Uterus (tissue), 4 donors: ENCODE measurements around the gene APOC3. TPM values are rescaled to one million over a fixed set of nuclear protein-coding genes. Genes with fewer than 3 reads are reported as not detected.

Source experiments
- DNase-seq, 2 donors: peaks; one replicate each; pipeline ENCODE4 v3.0.0-alpha.2; 2019 to 2020
- H3K27ac ChIP-seq, 2 donors: fragments of 200-600 bp; sonication (generic); 1 replicate in 1 of 2; 2 replicates in 1 of 2; pipeline ENCODE4 v1.5.1; 2016 to 2018
- H3K27me3 ChIP-seq, 2 donors: fragments of 200-600 bp; sonication (generic); one replicate each; pipeline ENCODE4 v1.5.1; 2018 to 2019; ENCODE audit warnings: control low read depth in 1 of 2
- H3K36me3 ChIP-seq, 2 donors: fragments of 200-600 bp; sonication (generic); one replicate each; pipeline ENCODE4 v1.5.1; 2019; ENCODE audit warnings: control low read depth in 1 of 2
- H3K4me1 ChIP-seq, 2 donors: fragments of 200-600 bp; sonication (generic); one replicate each; pipeline ENCODE4 v1.5.1; 2018 to 2019; ENCODE audit warnings: control low read depth in 1 of 2
- H3K4me3 ChIP-seq, 2 donors: fragments of 200-600 bp; sonication (generic); 1 replicate in 1 of 2; 2 replicates in 1 of 2; pipeline ENCODE4 v1.5.1; 2018 to 2019; ENCODE audit warnings: mild to moderate bottlenecking in 1 of 2
- H3K9me3 ChIP-seq, 2 donors: fragments of 200-600 bp; sonication (generic); one replicate each; pipeline ENCODE4 v1.5.1; 2019; ENCODE audit warnings: control low read depth in 1 of 2
- POLR2A ChIP-seq, 2 donors: fragments of 450-650 bp; IDR thresholded peaks; one replicate each; pipeline ENCODE4 v1.6.1; 2016; ENCODE audit warnings: antibody characterized with exemption in 2 of 2, mild to moderate bottlenecking in 1 of 2, moderate library complexity in 1 of 2
- intact Hi-C: fragments of 100-400 bp; cut with DNase I; formaldehyde crosslinking; loops from one replicate; pipeline ENCODE4 v1.15.1; 2023; ENCODE audit warnings: low total_unique reads
- total RNA-seq, 4 donors: library from RNA; depleted of rRNA in 3 of 4; stranded (reverse); fragments of >200 nt in 3 of 4; gene quantifications; one replicate each; pipeline versions ENCODE4 v1.1.0 to v1.2.4, GENCODE V29; 2014 to 2023
- TF ChIP-seq, protein P1 (sequence below), 4 experiments: fragments of 200-600 bp in 2 of 4; fragments of 450-650 bp in 2 of 4; sonication (generic) in 2 of 4; IDR thresholded peaks; one replicate each; pipeline ENCODE4 v1.5.1; 2016 to 2019; ENCODE audit warnings: antibody characterized with exemption in 4 of 4, mild to moderate bottlenecking in 2 of 4, moderate library complexity in 1 of 4
- donor health status: DM: yes; HTN: yes; CAD: no.

The APOC3 gene
- 1 to 10 TPM in 1 of 4 donors, not detected in 3; 1.2 TPM for total RNA-seq

DNA sequence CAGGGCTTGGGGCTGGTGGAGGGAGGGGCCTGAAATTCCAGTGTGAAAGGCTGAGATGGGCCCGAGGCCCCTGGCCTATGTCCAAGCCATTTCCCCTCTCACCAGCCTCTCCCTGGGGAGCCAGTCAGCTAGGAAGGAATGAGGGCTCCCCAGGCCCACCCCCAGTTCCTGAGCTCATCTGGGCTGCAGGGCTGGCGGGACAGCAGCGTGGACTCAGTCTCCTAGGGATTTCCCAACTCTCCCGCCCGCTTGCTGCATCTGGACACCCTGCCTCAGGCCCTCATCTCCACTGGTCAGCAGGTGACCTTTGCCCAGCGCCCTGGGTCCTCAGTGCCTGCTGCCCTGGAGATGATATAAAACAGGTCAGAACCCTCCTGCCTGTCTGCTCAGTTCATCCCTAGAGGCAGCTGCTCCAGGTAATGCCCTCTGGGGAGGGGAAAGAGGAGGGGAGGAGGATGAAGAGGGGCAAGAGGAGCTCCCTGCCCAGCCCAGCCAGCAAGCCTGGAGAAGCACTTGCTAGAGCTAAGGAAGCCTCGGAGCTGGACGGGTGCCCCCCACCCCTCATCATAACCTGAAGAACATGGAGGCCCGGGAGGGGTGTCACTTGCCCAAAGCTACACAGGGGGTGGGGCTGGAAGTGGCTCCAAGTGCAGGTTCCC is at the start of gene APOC3:
TSS of gene APOC3 (plus strand) at position 383 of the 659 bp plus-strand sequence. CDS start 676 bp downstream, outside the sequence.
- DNase-seq = no peak
- H3K36me3 ChIP-seq = no peaks in the 10 kb centered on the region
- H3K9me3 ChIP-seq = no peaks in the 10 kb centered on the region
- no peak within 1 kb of the TSS for H3K4me3 ChIP-seq
- no peak within 1 kb of the TSS for H3K27ac ChIP-seq
- intact Hi-C loops = no loop called here
- no peaks in the 10 kb centered on the region for H3K27me3 ChIP-seq
- no peaks in the 10 kb centered on the region for H3K4me1 ChIP-seq
- TF ChIP-seq, protein P1, sequence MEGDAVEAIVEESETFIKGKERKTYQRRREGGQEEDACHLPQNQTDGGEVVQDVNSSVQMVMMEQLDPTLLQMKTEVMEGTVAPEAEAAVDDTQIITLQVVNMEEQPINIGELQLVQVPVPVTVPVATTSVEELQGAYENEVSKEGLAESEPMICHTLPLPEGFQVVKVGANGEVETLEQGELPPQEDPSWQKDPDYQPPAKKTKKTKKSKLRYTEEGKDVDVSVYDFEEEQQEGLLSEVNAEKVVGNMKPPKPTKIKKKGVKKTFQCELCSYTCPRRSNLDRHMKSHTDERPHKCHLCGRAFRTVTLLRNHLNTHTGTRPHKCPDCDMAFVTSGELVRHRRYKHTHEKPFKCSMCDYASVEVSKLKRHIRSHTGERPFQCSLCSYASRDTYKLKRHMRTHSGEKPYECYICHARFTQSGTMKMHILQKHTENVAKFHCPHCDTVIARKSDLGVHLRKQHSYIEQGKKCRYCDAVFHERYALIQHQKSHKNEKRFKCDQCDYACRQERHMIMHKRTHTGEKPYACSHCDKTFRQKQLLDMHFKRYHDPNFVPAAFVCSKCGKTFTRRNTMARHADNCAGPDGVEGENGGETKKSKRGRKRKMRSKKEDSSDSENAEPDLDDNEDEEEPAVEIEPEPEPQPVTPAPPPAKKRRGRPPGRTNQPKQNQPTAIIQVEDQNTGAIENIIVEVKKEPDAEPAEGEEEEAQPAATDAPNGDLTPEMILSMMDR (IDR thresholded peaks at IDR 0.05) = no peak
- no peak for TF ChIP-seq POLR2A (IDR thresholded peaks at IDR 0.05)

DNA sequence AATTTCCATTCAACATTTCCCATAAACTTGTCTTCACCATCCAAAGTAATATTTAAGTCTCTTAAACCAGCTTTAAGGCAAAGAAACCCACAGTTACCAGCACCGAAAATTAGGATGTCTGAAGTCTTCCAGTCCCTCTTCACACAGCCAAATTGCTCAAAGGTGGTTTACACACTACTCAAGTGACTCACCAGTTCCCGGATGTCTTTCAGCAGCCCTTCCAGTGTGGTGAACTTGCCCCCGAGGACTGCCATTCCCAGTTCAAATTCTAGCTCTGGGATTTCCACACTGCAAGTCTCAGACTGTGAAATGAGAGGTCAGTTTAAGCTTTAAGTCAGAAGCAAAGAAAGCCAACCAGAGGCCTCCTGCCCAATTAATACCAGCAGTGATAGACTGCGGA is 47.0 kb upstream of the APOC3 start:
- Histone ChIP-seq H3K36me3 (no peaks in the 10 kb centered on the region), H3K27ac (no peak overlapping the region), H3K27me3 (no peaks in the 10 kb centered on the region), H3K4me3 (no peak overlapping the region), H3K4me1 (peaks cover 7 to 10% of the 10 kb centered on the region in 2 donors), H3K9me3 (no peaks in the 10 kb centered on the region)
- TF ChIP-seq, protein P1 (IDR thresholded peaks at IDR 0.05) = no peak
- TF ChIP-seq POLR2A (IDR thresholded peaks at IDR 0.05) = no peak
- DNase-seq = no peak
- intact Hi-C loops = loop anchor here (10.0 kb wide), 1 partner anchor 322 kb away; no protein-coding TSS in a partner anchor

DNA sequence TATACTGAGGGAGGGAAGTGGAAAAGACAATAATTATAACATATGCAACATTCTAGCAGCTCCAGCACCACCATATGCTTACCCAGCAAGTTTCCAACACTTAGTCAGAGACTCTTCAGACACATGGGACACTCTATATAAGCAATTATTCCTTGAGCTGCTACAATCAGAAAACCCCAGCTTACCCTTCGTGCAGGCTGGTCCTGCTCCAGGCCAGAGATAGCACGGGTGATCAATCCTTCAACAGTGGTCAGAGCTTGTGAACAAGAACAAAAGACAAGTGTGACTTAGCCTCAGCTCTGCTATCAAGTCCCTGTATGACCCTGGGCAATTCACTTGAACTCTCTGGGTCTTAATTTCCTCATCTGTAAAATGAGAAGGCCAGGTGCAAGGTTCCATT is 43.4 kb upstream of the APOC3 start:
- H3K27ac ChIP-seq = no peak overlapping the region
- H3K27me3 ChIP-seq = no peaks in the 10 kb centered on the region
- H3K9me3 ChIP-seq = no peaks in the 10 kb centered on the region
- TF ChIP-seq, protein P1 (IDR thresholded peaks at IDR 0.05) = no peak
- TF ChIP-seq POLR2A (IDR thresholded peaks at IDR 0.05) = no peak
- H3K36me3 ChIP-seq = no peaks in the 10 kb centered on the region
- H3K4me1 ChIP-seq = peaks cover 7 to 10% of the 10 kb centered on the region in 2 donors
- no peak overlapping the region for H3K4me3 ChIP-seq
- no peak for DNase-seq
- intact Hi-C loops = loop anchor here (10.0 kb wide), 1 partner anchor 318 kb away; no protein-coding TSS in a partner anchor

DNA sequence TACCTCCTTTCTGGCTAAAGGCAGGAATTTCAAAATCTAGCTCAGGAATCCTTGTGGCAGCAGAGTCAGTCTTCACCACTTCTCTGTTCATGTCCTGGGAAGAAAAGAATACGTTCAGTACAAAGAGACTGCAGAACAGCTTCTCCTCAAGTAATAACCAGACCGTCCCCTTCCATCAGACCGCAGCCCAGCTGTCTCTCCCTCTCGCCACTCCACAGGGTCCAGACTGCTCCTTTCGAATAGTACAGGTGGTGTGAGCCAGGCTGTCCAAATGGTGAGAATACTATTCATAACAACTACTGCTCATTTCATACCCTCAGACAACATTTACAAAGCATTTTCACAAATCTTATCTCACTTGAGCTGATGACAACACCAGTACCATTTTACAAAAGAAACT is 42.7 kb upstream of the APOC3 start:
- intact Hi-C loops = loop anchor here (10.0 kb wide), 1 partner anchor 318 kb away; no protein-coding TSS in a partner anchor
- DNase-seq = no peak
- Histone ChIP-seq H3K4me3 (peak overlapping the region; percentile 76 to 99), H3K9me3 (no peaks in the 10 kb centered on the region), H3K4me1 (peaks cover 7 to 10% of the 10 kb centered on the region in 2 donors), H3K36me3 (no peaks in the 10 kb centered on the region), H3K27me3 (no peaks in the 10 kb centered on the region), H3K27ac (no peak overlapping the region)
- TF ChIP-seq POLR2A (IDR thresholded peaks at IDR 0.05) = no peak
- TF ChIP-seq, protein P1 (IDR thresholded peaks at IDR 0.05) = no peak

DNA sequence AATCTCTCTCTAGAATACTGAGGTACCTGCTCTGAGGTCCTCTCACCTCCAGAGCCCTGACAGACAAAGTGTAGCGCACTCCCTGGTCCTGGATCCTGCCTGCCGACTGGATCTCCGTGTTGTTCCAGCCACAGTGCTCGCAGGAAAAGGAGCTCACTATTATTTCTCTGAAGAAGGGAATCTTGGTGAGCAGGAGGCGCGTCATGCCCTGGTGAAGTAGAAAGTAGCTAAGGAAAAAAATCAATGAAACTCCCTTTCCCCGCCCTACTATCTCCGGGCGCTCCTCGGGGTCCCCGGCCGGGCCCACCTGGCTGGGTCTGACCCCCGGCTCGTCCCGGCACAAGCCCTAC is 42.3 kb upstream of the APOC3 start:
- H3K4me3 ChIP-seq = peak overlapping the region; percentile 76 to 99
- H3K4me1 ChIP-seq = peaks cover 7 to 10% of the 10 kb centered on the region in 2 donors
- intact Hi-C loops = loop anchor here (10.0 kb wide), 1 partner anchor 317 kb away; no protein-coding TSS in a partner anchor
- peak overlapping the region; percentile 68 to 79 for H3K27ac ChIP-seq
- no peaks in the 10 kb centered on the region for H3K27me3 ChIP-seq
- no peaks in the 10 kb centered on the region for H3K9me3 ChIP-seq
- no peaks in the 10 kb centered on the region for H3K36me3 ChIP-seq
- TF ChIP-seq, protein P1 (IDR thresholded peaks at IDR 0.05) = no peak
- no peak for TF ChIP-seq POLR2A (IDR thresholded peaks at IDR 0.05)
- no peak for DNase-seq
